NCI-H1930 (cell line): ENCODE results near the gene CFAP43.

Source experiments
- DNase-seq, 2 experiments: peaks; one replicate each; lab custom pipeline; 2025; lab: John Stamatoyannopoulos, UW

CFAP43 gene, protein sequence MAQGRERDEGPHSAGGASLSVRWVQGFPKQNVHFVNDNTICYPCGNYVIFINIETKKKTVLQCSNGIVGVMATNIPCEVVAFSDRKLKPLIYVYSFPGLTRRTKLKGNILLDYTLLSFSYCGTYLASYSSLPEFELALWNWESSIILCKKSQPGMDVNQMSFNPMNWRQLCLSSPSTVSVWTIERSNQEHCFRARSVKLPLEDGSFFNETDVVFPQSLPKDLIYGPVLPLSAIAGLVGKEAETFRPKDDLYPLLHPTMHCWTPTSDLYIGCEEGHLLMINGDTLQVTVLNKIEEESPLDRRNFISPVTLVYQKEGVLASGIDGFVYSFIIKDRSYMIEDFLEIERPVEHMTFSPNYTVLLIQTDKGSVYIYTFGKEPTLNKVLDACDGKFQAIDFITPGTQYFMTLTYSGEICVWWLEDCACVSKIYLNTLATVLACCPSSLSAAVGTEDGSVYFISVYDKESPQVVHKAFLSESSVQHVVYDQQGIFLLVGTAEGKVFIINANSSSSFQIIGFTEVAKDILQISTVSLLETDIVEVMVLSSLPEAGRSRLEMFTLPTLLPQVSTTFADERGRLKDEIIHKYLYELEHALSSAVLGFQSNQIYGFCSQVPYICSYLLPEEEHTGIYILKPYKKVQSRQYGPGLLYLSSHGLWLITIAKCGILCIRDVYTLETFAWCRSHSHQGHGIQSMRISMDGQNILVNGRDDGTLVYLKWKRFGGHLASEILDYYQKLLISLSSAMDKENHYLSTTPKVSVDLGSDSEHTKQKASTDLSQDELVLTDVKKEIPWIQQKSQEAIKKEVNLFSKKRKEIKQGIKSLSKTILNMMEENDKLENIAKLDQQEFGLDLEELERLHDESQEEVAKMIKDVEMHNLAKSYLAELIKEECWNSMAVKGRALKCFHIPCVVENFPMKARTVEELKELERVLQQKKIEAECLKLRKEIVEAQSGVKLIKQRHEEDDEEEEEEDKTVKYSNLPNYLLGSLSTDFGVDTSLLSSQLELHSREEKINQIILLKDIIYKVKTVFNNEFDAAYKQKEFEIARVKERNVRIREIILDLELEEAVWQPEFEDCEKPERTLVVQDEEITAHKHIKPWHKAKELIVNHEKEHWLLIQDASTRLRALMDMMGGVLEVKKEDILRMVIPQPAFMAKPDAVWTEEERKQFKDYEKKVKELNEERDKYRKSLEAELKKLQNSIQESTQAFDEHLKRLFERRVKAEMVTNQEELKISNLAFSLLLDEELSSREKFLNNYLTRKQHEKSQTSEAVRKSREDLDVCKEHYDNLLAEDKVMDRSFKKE (N-terminal part only)

DNA sequence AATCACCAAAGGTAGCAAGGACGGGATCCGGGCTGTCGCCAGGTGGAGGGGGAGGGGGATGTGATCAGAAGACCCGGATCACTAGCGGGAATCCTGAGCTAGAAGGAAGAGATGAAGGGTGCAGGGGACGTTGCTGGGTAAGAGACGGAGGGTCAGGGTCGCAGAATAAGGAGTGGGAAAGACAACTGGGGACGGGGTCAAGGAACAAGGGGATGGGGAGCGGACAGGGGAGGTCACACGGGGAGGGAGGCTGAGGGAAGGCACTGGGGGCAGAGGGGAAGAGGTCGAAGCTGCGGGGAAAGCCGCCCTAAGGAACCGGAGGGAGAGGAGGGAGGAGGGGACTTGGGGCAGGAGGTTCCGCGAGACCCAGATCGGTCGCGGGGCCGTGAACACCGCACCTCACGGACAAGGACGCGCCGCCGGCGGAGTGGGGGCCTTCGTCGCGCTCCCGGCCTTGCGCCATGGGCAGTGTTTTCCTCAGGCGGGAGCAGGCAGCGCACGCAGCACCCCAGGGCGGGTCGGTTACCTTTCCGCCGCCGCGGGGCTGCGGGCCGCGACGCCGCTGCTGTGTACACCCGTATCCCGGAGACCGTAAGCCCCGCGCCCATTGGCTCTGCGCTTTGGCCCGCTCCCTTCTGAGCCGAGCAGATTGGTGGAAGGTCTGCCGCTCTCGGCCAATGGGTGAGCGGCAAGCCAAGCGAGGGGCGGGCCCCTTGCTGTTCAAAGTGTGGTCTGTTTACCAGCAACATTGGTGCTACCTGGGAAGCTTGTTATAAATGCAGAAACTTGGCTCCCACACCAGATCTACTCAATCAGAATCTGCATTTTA is at the start of gene CFAP43:
Gene CFAP43, minus strand, starts transcription at position 581 of the 829 bp plus-strand sequence. Its CDS starts 118 bp downstream, at position 463.
- DNase-seq: peak; percentile 85 to 86

DNA sequence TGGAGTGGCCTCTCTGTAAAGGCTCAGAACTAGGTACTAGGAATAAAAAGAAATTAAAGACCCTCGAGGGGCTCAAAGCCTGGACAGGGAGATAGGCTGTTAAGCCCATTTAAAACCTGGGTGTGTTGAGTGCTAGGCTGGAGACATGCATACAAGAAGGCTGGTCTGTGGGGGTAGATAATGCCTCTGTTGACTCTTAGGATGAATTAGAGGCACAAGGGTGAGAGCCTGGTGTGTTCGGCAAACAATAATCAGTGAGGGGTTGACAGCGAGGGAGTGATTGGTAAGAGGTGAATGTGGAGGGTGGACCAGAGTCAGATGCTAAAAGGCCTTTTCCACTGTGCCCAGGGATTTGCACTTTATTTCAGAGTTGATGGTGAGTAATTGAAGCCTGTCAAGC is 49.5 kb upstream of the CFAP43 start:
- DNase-seq: no peak

DNA sequence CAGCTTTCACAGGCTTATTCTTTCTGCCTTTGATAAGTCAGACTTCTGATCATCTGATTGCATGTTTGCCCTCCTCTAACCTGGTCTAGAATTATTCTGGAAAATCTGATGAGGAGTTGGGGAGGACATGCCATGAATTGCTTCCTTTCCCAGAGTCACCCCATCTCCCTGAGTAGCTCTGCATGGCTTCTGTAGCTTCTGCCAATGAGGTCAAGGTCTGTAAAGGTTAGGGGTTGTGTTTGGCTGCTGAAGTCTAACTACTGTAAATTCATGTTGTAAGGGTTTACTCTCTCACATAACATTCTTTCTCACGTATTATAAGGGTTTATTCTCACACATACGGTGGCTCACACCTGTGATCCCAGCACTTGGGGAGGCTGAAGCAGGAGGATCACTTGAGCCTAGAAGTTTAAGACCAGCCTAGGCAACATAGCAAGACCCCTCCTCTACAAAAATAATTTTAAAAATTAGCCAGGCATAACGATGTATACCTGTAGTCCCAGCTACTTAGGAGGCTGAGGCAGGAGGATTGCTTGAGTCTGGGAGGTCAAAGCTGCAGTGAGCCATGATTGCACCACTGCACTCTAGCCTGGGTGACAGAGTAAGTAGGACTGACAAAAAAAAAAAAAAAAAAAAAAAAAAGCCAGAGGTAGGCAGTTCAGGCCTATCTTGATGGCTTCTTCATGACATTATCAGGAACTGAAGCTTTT is 47.5 kb upstream of the CFAP43 start:
- DNase-seq: no peak

DNA sequence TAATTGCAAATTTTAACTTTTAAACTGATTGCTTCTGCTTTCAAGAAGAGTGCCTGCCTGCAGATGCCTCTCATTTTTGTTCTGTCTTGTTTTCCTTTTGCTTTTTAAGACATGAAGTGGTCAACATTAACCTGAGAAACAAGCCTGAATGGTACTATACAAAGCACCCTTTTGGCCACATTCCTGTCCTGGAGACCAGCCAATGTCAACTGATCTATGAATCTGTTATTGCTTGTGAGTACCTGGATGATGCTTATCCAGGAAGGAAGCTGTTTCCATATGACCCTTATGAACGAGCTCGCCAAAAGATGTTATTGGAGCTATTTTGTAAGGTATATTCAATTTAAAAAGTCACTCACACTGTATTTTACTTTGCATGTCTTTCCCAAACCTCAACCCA is 45.6 kb upstream of the CFAP43 start:
- DNase-seq: no peak

DNA sequence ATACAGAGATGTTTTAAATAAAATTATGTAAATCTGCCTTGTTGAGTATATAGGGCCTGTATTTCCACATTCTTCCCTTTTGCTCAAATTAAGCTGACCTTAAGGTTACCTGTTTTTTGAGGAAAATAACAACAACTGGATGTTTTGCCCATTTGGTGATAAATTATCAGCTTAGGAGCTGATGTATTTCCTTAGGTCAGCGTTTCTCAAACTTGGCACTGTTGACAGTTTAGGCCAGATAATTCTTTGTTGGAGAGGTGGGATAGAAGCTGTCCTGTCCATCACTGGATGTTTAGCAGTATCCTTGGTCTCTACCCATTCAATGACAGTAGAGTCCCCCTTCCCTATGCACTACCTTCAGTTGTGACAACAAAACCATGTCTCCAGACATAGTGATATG is 44.0 kb upstream of the CFAP43 start:
- no peak for DNase-seq

DNA sequence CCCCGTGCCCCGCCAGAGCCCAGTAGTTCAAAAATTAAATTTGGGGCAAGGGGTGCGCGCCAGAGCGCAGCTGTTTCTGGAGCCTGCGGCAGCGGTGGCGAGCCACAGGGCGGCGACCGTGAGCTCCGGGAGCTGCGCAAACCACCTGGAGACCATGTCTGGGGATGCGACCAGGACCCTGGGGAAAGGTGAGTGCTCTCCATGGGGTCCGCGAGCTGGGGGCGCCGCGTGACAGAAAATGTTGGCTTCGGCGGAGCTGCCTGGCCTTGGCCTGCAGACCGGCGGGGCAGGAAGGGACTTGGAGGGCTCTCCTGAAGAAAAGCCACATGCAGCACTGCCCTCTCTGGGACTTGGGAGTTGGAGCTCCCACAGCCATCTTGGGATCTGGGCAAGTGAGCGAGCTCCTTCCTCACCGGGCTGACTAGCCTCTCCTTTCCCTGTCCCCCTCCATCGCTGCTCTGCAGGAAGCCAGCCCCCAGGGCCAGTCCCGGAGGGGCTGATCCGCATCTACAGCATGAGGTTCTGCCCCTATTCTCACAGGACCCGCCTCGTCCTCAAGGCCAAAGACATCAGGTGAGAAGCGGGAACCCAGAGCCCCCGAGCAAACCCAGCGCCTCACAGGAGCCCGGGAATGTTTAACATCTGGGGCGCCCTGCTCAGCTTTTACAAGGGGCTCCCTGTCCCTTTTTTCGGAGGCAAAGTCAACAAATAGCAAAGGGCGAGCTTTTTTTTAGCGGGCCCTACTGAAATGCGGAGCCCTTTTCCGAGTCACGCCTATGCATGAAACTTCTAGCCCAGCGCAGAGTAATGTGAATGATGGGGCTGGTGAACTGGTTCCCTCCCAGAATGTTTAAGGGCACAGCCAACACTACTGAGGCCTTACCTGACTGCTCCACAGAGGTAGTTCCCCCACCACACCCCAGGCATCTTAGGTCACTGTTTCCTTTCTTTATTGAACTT is 42.9 kb upstream of the CFAP43 start:
- DNase-seq: peak in 1 of 2 experiments; percentile 53

DNA sequence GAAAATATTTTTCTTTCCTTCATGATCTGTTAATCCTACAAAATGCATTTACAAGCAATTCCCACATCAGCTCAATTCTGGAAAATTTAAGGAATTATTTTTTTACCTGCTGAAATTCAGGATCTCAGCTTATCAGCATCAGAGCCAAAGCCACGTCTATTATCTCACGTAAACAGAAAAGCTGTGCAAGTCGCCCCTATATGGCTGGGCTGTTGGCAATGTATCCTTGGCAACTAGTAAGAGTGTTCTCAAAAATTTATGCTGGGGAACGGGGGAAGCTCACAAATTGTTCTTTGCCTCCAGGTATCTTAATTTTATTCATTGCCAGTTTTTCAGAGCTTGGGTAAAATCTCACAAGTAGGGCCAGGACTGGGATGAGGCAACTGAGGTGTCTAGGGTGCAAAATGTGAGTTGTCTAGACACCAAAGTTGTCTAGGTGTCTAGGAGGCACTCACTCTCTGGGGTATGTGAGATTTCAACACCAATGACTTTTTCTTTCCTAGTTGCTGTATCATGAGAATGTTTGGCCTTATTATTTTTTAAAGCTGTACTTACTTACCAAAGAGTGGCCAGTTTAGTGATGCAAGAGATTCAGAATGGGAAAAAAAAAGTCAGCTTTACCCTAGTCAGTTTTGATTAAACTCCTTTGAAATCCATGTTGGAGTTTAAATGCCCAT is 41.9 kb upstream of the CFAP43 start:
- no peak for DNase-seq

DNA sequence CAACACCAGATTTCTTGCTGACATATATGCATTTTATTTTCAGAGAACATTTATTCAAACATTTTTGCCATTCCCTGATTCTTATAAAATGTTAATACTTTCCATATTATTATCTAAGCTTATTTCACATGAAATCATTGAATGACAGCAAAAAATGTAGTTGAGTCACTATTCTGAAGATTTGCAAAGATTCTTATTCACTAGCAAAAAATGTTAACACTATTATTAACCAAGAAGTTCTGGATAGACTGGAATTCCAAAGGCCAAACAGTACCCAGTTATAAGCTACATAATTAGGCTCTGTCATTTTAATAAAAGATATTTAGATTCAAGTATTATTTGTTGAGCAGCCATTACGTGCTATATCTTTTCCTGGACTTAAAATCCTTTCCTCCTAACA is 41.1 kb upstream of the CFAP43 start:
- no peak for DNase-seq

DNA sequence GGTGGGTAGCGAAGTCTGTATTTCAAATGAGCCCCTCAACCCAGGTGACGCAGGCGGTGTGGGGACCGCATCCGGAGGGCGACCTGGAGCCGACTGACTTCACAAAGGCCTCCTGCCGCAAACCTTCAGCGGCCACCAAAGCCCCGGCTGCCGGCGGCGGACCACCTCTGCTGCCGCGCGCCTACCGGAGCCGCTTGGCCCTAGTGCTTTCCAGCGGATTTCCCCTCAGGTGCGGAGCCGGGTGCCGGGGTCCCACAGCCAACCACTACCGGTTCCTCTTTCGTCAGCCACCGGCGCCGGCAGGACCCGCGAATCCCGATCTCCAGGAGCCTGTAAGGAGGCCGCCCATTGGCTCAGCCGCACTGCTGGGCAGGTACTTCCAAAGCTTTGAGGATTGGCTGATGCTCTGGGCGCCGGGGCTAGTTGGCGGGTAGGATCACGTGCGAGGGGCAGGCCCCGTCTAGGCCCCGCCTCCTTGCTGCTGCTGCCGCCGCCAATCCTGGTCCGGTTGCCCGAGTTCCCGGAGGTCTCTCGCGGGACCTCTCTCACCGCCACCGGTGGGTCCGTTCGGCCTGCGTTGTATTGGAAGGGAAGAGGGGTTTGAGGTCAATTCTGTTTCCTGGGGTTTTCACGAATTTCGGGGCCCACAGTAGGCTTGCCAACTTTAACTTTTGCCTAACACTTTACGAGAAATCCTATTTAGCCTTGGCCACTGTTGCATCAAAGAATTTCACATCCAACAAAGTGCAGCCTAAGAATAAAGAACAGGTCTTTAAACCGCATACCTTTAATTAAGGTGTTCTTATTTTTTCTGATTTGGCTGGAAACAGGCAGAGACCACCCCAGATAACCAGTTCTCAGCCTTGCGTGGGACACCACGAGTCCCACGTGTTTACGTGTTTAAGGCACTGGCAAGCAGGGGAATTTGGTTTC is 36.8 kb upstream of the CFAP43 start, which contains the start of gene GSTO2:
Gene GSTO2, plus strand, starts transcription at position 472 of the 933 bp plus-strand sequence. CDS start 5,732 bp downstream, outside the sequence.
- DNase-seq: peak; percentile 92

DNA sequence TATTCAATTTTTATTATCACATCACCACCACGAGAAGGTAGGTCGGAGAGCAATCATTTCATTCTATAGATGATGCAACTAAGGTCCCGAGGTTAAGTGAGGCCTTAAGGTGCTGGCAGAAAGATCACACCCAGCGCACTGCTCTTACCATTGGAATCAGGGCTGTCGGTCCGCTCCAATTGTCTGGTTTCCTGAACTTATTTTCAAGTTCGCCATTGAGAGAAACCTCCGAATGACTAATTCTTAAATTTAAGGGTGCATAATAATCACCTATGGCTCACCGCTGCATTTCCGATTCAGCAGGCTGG is 36.2 kb upstream of the CFAP43 start:
- DNase-seq: no peak

DNA sequence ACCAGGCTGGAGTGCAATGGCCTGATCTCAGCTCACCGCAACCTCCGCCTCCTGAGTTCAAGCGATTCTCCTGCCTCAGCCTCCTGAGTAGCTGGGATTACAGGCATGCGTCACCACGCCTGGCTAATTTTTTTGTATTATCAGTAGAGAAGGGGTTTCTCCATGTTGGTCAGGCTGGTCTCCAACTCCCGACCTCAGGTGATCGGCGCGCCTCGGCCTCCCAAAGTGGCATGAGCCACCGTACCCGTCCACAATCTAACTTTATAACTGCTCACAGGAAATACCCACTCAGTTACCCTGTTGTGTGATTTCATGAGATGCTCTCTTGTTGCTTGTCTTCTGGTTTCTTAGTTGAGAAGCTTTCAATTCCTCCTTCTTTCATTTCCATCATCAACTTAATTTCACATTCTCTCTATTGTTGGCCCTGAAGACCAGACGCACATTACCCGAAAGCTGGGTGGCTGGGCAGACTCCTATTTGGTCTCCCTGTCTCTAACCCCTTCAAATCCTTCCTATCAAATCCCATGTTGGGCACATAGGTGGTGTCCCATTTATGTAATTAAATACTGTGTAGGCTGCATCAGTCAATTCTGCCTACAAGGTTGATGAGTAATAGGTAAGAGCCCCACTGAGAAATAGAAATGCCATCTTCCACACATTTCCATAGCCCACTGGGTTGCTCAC is 35.7 kb upstream of the CFAP43 start:
- no peak for DNase-seq

DNA sequence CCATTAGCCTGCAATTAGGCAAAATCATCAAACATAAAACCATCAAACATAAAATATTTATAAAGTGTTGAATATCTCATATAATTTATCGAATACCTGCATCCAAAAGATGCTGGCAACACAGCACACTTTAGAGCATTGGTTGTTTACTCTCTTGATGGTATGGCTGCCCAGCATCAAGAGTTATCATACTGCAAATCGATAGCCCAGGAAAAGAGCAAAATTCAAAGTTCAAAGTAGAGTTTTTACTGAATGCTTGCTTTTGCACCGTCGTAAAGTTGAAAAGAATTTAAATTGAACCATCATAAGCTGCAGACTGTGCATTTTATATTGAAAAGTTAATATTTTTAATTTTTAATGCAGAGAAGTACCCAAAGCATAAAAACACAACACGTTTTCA is 32.6 kb upstream of the CFAP43 start:
- no peak for DNase-seq

DNA sequence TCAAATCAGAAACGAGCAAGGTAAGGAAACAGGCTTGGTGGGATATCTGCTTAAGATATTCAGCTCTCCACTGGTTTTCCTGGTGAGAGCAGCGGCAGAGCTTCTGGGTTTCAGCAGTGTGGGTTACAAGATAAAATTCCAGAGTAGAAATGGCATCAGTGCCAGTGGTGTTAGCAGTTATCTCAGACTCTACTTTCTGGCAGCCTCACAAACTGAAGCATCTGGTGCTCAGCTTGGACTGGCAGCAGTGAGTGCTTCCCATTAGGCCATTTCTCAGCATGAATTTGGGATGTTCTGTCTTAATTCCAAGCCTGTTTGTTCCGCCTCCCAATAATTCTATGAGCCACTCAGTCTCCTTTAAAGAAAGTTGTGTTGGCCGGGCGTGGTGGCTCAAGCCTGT is 29.9 kb upstream of the CFAP43 start:
- no peak for DNase-seq

DNA sequence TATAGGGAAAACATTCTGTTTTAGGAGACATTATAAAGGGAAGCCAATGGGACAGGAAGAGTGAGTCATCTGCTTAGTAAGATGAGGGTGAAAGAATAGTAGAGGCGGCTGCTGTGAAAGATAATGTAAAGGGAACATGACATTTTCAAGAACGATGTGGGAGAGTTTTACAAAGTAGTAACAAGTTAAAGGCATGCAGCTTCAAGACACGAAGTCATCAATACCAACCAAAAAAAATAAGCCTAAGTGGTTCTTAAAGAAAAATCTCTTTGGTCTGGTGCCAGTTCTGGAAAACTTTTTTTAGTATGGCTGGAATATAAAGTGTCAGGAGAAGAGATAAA is 28.6 kb upstream of the CFAP43 start:
- DNase-seq: no peak

DNA sequence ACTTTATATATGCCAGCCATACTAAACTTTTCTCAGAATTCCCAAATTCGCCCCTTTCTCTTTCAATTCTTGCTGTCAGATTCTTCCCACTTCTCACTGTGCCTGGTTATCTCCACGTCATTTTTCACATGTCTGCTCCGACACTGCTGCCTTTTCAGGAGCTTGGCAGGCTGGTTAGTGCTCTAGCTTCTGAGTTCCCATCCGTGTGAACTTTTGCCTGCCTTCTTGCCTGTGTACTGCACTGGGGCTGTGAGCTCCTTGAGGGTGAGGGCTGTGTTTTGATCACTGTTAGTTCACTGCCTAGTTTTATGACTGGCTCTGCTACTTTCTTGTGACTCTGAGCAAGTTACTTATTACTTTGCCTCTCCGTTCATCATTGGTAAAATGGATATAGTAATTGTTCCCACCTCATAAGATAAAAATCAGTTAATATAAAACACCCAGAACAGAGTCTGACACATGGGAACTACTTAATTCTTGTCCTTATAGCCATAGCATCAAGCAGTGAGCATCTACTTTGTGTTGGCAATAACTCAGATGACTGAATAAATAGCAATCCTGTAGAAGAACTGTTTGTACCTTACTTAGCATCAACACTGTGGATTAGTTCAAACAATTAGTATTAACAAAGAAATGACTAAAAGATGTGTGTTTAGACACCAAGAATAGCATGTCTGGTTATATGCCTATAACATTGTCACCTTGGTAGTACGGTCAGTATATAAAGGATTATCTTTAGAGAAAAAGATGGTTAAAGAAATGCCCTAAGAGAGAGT is 28.0 kb upstream of the CFAP43 start:
- DNase-seq: no peak

DNA sequence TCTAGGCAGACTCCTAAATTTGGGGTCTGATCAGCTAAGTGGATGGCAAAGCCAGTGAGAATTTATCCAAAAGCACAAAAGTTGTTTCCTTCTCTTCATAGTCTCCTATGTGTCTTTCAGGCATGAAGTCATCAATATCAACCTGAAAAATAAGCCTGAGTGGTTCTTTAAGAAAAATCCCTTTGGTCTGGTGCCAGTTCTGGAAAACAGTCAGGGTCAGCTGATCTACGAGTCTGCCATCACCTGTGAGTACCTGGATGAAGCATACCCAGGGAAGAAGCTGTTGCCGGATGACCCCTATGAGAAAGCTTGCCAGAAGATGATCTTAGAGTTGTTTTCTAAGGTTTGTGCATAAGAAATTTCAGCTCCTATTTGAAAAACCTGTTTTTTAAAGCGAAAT is 27.3 kb upstream of the CFAP43 start:
- no peak for DNase-seq

DNA sequence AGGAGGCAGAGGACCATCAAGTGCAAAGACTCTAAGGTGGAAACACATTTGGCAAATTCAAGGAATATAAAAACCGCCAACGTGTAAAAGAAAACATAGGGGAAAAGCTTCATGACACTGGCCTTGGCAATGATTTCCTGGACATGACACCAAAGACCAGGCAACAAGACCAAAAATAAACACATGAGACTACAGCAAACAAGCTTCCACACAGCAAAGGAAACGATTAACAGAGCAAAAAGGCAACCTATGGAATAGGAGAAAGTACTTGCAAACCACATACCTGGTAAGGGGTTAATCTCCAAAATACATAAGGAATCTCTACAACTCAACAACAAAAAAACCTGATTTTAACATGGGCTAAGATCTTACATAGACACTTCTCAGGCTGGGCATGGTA is 26.0 kb upstream of the CFAP43 start:
- no peak for DNase-seq
